ENCODE measurements around the gene DENND5B.

- TF ChIP-seq POLR2A (IDR thresholded peaks at IDR 0.05; ENCODE audit: low read depth, low read length) (no peak), MAFK (IDR thresholded peaks at IDR 0.05; ENCODE audit: low read depth, low read length) (no peak), CTCF (conservative IDR thresholded peaks at IDR 0.05; ENCODE audit: low read depth, low read length) (no peak), FOS (IDR thresholded peaks at IDR 0.05; ENCODE audit: low read depth, low read length) (no peak), USF2 (IDR thresholded peaks at IDR 0.05; ENCODE audit: low read depth, low read length) (no peak), BHLHE40 (IDR thresholded peaks at IDR 0.05; ENCODE audit: low read depth, low read length) (no peak), SMC3 (IDR thresholded peaks at IDR 0.05; ENCODE audit: low read depth, low read length) (no peak), MXI1 (IDR thresholded peaks at IDR 0.05; ENCODE audit: borderline replicate concordance, low read depth, low read length) (no peak)
Measured at GRCh38 chr12:31479516-31480210, 111.3 kb downstream of the DENND5B start.

All from IMR-90 (cell line).